GM23338 (cell line): ENCODE data around the gene P2RY12. TPM values are rescaled to one million over a fixed set of nuclear protein-coding genes. Genes with fewer than 3 reads are reported as not detected.
A peak's percentile ranks its signal among the peaks of the same experiment; 100 is the strongest.

Experiments
- ATAC-seq: fragments of 200-7000 bp; cut with Tn5 transposase; 3 replicates; pipeline ENCODE4 v1.9.1; 2020
- DNase-seq: peaks from one replicate; pipeline ENCODE4 v3.0.0-alpha.2; 2015; ENCODE audit warnings: low spot score
- H2AFZ ChIP-seq: fragments of 200-600 bp; sonication (generic); 2 replicates; pipeline ENCODE4 v1.8.0; 2016; ENCODE audit warnings: antibody characterized with exemption, mild to moderate bottlenecking, moderate library complexity
- H3F3A ChIP-seq: fragments of 200-600 bp; sonication (generic); replicated peaks from 2 replicates; pipeline ENCODE4 v1.8.0; 2017; ENCODE audit warnings: antibody characterized with exemption, mixed run types, low read depth
- H3K27ac ChIP-seq: fragments of 200-600 bp; sonication (generic); 2 replicates; pipeline ENCODE4 v1.6.1; 2016; ENCODE audit warnings: low read depth
- H3K27me3 ChIP-seq: fragments of 200-600 bp; sonication (generic); 2 replicates; pipeline ENCODE4 v1.8.0; 2016; ENCODE audit warnings: mild to moderate bottlenecking, mixed run types, moderate library complexity; ENCODE audit not compliant: insufficient read depth
- H3K36me3 ChIP-seq: fragments of 200-600 bp; sonication (generic); 2 replicates; pipeline ENCODE4 v1.8.0; 2016; ENCODE audit warnings: mild to moderate bottlenecking; ENCODE audit not compliant: insufficient read depth
- H3K4me1 ChIP-seq: fragments of 200-600 bp; sonication (generic); 2 replicates; pipeline ENCODE4 v1.8.0; 2016; ENCODE audit warnings: mild to moderate bottlenecking, moderate library complexity; ENCODE audit not compliant: insufficient read depth
- H3K4me2 ChIP-seq: fragments of 200-600 bp; sonication (generic); 2 replicates; pipeline ENCODE4 v1.7.1; 2017; ENCODE audit warnings: mixed run types
- H3K4me3 ChIP-seq: fragments of 200-600 bp; sonication (generic); 2 replicates; pipeline ENCODE4 v1.6.1; 2016; ENCODE audit warnings: mixed run types
- H3K79me2 ChIP-seq: fragments of 200-600 bp; sonication (generic); replicated peaks from 2 replicates; pipeline ENCODE4 v1.8.0; 2017; ENCODE audit warnings: mild to moderate bottlenecking; ENCODE audit not compliant: insufficient read depth
- H3K9me2 ChIP-seq: fragments of 200-600 bp; sonication (generic); 2 replicates; pipeline ENCODE4 v1.8.0; 2017; ENCODE audit not compliant: insufficient read depth
- H4K20me1 ChIP-seq: fragments of 200-600 bp; sonication (generic); replicated peaks from 2 replicates; pipeline ENCODE4 v1.8.0; 2017; ENCODE audit warnings: mild to moderate bottlenecking; ENCODE audit not compliant: insufficient read depth
- H3K27ac Mint-ChIP-seq: 2 replicates; pipeline ENCODE4 v1.8.0; 2020; ENCODE audit warnings: inconsistent platforms, mild to moderate bottlenecking, moderate library complexity, mixed read lengths
- H3K27me3 Mint-ChIP-seq: 3 replicates; pipeline ENCODE4 v1.8.0; 2022; ENCODE audit warnings: low read depth, mild to moderate bottlenecking, moderate library complexity, mixed read lengths, inconsistent platforms; ENCODE audit not compliant: insufficient read depth, poor library complexity
- H3K36me3 Mint-ChIP-seq: 3 replicates; pipeline ENCODE4 v1.8.0; 2021; ENCODE audit warnings: low read depth, mild to moderate bottlenecking, inconsistent platforms, moderate library complexity, mixed read lengths
- H3K4me1 Mint-ChIP-seq: 3 replicates; pipeline ENCODE4 v1.8.0; 2020; ENCODE audit warnings: mild to moderate bottlenecking, inconsistent platforms, mixed read lengths
- H3K4me3 Mint-ChIP-seq: 3 replicates; pipeline ENCODE4 v1.8.0; 2021; ENCODE audit warnings: moderate library complexity, mild to moderate bottlenecking, inconsistent platforms, mixed read lengths
- H3K9me3 Mint-ChIP-seq: 3 replicates; pipeline ENCODE4 v1.8.0; 2020; ENCODE audit warnings: moderate library complexity, mild to moderate bottlenecking, inconsistent platforms, mixed read lengths
- CREB1 ChIP-seq: fragments of 250-450 bp; sonication (Bioruptor Pico); IDR thresholded peaks from 2 replicates; pipeline ENCODE4 v1.5.0; 2020; ENCODE audit warnings: low read depth, mild to moderate bottlenecking, moderate library complexity
- EZH2 ChIP-seq: fragments of 200-600 bp; sonication (generic); IDR thresholded peaks from one replicate; pipeline ENCODE4 v1.8.0; 2017; ENCODE audit warnings: antibody characterized with exemption, mild to moderate bottlenecking, low read depth; ENCODE audit not compliant: unreplicated experiment
- EZH2phosphoT487 ChIP-seq: fragments of 200-600 bp; sonication (generic); IDR thresholded peaks from one replicate; pipeline ENCODE4 v1.8.1; 2018; ENCODE audit warnings: antibody characterized with exemption; ENCODE audit not compliant: unreplicated experiment
- JUNB ChIP-seq: IDR thresholded peaks from one replicate; pipeline ENCODE4 v1.6.1; 2016; ENCODE audit warnings: antibody characterized with exemption; ENCODE audit not compliant: unreplicated experiment
- NANOG ChIP-seq: IDR thresholded peaks from 2 replicates; pipeline ENCODE4 v1.6.1; 2016; ENCODE audit warnings: antibody characterized with exemption, borderline replicate concordance
- POLR2AphosphoS5 ChIP-seq: IDR thresholded peaks from 2 replicates; pipeline ENCODE4 v1.6.1; 2016; ENCODE audit warnings: antibody characterized with exemption, low read depth
- STAT1 ChIP-seq: IDR thresholded peaks from one replicate; pipeline ENCODE4 v1.6.1; 2016; ENCODE audit warnings: antibody characterized with exemption; ENCODE audit not compliant: unreplicated experiment
- ZNF114 ChIP-seq: fragments of 250-450 bp; sonication (Bioruptor Pico); IDR thresholded peaks from 2 replicates; pipeline ENCODE4 v1.5.0; 2020; ENCODE audit warnings: mild to moderate bottlenecking, moderate library complexity
- polyA plus RNA-seq: library from polyadenylated mRNA; unstranded; fragments of >200 nt; fragmentation: Nextera tagmentation; extraction: Ambion mirVana; gene quantifications from 2 replicates; pipeline ENCODE4 v1.2.1, GENCODE V29; 2016
- total RNA-seq: library from RNA; depleted of rRNA; stranded (reverse); fragments of >200 nt; shearing (Covaris generic); gene quantifications from 2 replicates; pipeline ENCODE4 v1.2.3, GENCODE V29; 2014
- TF ChIP-seq, protein P1 (sequence below): IDR thresholded peaks from one replicate; pipeline ENCODE4 v1.6.1; 2018; ENCODE audit warnings: antibody characterized with exemption; ENCODE audit not compliant: unreplicated experiment
- TF ChIP-seq, protein P2 (sequence below): IDR thresholded peaks from 2 replicates; pipeline ENCODE4 v1.6.1; 2016; ENCODE audit warnings: antibody characterized with exemption
- TF ChIP-seq, protein P3 (sequence below), 2 experiments: fragments of 200-600 bp in 1 of 2; sonication (generic) in 1 of 2; conservative IDR thresholded peaks; 2 replicates each; pipeline versions ENCODE4 v1.5.1 to v1.6.1; 2016 to 2017; ENCODE audit warnings: antibody characterized with exemption in 2 of 2, low read depth in 2 of 2, mild to moderate bottlenecking in 2 of 2, moderate library complexity in 1 of 2
- TF ChIP-seq, protein P4 (sequence below): fragments of 250-450 bp; sonication (Bioruptor Pico); IDR thresholded peaks from 2 replicates; pipeline ENCODE4 v1.5.0; 2020; ENCODE audit warnings: mild to moderate bottlenecking, moderate library complexity

The P2RY12 gene
- total and polyA plus RNA-seq, 2 experiments from 2014 or later: 1.1 TPM; not detected in 1

DNA sequence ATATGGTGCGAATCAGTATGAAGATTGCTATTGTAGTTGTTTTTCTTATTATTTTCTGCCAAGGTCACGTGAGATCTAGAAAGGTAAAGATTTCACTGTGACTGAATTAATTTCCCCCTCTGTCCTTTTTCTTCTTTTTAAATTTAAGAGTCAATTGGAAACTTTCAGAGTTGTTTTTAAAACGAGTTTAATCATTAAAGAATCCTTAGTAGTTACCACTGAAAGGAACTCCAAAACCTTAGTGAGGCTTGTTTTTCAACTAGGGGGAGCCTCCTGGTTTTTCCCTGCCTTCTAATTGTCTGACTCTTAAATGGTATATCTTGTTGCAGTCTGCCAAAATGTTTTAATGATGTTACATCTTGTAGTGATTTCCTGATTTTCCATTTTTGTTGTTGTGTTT lies 17.6 kb downstream of the P2RY12 start (continued):
- TF ChIP-seq, protein P1, sequence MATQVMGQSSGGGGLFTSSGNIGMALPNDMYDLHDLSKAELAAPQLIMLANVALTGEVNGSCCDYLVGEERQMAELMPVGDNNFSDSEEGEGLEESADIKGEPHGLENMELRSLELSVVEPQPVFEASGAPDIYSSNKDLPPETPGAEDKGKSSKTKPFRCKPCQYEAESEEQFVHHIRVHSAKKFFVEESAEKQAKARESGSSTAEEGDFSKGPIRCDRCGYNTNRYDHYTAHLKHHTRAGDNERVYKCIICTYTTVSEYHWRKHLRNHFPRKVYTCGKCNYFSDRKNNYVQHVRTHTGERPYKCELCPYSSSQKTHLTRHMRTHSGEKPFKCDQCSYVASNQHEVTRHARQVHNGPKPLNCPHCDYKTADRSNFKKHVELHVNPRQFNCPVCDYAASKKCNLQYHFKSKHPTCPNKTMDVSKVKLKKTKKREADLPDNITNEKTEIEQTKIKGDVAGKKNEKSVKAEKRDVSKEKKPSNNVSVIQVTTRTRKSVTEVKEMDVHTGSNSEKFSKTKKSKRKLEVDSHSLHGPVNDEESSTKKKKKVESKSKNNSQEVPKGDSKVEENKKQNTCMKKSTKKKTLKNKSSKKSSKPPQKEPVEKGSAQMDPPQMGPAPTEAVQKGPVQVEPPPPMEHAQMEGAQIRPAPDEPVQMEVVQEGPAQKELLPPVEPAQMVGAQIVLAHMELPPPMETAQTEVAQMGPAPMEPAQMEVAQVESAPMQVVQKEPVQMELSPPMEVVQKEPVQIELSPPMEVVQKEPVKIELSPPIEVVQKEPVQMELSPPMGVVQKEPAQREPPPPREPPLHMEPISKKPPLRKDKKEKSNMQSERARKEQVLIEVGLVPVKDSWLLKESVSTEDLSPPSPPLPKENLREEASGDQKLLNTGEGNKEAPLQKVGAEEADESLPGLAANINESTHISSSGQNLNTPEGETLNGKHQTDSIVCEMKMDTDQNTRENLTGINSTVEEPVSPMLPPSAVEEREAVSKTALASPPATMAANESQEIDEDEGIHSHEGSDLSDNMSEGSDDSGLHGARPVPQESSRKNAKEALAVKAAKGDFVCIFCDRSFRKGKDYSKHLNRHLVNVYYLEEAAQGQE: no peak
- TF ChIP-seq, protein P2, sequence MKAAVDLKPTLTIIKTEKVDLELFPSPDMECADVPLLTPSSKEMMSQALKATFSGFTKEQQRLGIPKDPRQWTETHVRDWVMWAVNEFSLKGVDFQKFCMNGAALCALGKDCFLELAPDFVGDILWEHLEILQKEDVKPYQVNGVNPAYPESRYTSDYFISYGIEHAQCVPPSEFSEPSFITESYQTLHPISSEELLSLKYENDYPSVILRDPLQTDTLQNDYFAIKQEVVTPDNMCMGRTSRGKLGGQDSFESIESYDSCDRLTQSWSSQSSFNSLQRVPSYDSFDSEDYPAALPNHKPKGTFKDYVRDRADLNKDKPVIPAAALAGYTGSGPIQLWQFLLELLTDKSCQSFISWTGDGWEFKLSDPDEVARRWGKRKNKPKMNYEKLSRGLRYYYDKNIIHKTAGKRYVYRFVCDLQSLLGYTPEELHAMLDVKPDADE: no peak
- TF ChIP-seq POLR2AphosphoS5: no peak

DNA sequence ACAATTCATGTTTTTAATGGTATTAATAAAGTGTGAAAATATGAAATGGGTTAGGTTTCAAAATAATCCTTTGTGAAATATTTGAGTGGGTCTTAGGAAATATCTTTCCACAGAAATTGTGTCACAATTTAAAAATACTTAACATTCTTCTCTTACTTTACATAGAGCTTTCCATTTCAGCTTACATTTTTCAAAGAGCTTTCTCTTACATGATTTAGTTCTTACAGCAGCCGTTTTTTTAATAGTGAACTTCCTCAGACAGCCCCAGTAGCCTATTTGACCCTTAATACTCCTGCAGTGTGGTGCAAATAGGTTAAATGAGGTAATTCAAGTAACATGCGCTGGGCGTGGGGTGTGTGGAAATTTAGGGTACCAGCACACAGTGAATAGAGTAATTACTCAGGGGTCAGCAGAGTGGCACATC lies 21.8 kb downstream of the P2RY12 start:
- peaks cover 4% of the 10 kb centered on the region; the same call in 1 of the 3 replicates for H3K36me3 Mint-ChIP-seq
- ATAC-seq (no peak), DNase-seq (no peak)
- peaks cover 18% of the 10 kb centered on the region for H3K4me1 ChIP-seq
- no peaks in the 10 kb centered on the region for H3K36me3 ChIP-seq
- H3K27ac ChIP-seq: no peak overlapping the region
- H3K9me3 Mint-ChIP-seq: no peaks in the 10 kb centered on the region
- H3K27ac Mint-ChIP-seq: 0 out of 2 replicates have a peak overlapping the region, but pooled peaks have one; percentile 19
- no peaks in the 10 kb centered on the region for H3K27me3 ChIP-seq
- no peaks in the 10 kb centered on the region for H3K79me2 ChIP-seq
- H3K4me3 Mint-ChIP-seq: no peak overlapping the region
- peaks cover 1% of the 10 kb centered on the region for H3K27me3 Mint-ChIP-seq
- H2AFZ ChIP-seq: no peak overlapping the region
- no peak overlapping the region for H3K4me2 ChIP-seq
- peaks cover 35% of the 10 kb centered on the region for H3K4me1 Mint-ChIP-seq
- H4K20me1 ChIP-seq: no peaks in the 10 kb centered on the region
- H3F3A ChIP-seq: no peaks in the 10 kb centered on the region
- no peak overlapping the region for H3K4me3 ChIP-seq
- H3K9me2 ChIP-seq: no peaks in the 10 kb centered on the region
- TF ChIP-seq, protein P2: no peak
- TF ChIP-seq, protein P3, sequence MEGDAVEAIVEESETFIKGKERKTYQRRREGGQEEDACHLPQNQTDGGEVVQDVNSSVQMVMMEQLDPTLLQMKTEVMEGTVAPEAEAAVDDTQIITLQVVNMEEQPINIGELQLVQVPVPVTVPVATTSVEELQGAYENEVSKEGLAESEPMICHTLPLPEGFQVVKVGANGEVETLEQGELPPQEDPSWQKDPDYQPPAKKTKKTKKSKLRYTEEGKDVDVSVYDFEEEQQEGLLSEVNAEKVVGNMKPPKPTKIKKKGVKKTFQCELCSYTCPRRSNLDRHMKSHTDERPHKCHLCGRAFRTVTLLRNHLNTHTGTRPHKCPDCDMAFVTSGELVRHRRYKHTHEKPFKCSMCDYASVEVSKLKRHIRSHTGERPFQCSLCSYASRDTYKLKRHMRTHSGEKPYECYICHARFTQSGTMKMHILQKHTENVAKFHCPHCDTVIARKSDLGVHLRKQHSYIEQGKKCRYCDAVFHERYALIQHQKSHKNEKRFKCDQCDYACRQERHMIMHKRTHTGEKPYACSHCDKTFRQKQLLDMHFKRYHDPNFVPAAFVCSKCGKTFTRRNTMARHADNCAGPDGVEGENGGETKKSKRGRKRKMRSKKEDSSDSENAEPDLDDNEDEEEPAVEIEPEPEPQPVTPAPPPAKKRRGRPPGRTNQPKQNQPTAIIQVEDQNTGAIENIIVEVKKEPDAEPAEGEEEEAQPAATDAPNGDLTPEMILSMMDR (conservative IDR thresholded peaks at IDR 0.05; ENCODE audit: low read depth in 2 of 2): no peak
- TF ChIP-seq, protein P4, sequence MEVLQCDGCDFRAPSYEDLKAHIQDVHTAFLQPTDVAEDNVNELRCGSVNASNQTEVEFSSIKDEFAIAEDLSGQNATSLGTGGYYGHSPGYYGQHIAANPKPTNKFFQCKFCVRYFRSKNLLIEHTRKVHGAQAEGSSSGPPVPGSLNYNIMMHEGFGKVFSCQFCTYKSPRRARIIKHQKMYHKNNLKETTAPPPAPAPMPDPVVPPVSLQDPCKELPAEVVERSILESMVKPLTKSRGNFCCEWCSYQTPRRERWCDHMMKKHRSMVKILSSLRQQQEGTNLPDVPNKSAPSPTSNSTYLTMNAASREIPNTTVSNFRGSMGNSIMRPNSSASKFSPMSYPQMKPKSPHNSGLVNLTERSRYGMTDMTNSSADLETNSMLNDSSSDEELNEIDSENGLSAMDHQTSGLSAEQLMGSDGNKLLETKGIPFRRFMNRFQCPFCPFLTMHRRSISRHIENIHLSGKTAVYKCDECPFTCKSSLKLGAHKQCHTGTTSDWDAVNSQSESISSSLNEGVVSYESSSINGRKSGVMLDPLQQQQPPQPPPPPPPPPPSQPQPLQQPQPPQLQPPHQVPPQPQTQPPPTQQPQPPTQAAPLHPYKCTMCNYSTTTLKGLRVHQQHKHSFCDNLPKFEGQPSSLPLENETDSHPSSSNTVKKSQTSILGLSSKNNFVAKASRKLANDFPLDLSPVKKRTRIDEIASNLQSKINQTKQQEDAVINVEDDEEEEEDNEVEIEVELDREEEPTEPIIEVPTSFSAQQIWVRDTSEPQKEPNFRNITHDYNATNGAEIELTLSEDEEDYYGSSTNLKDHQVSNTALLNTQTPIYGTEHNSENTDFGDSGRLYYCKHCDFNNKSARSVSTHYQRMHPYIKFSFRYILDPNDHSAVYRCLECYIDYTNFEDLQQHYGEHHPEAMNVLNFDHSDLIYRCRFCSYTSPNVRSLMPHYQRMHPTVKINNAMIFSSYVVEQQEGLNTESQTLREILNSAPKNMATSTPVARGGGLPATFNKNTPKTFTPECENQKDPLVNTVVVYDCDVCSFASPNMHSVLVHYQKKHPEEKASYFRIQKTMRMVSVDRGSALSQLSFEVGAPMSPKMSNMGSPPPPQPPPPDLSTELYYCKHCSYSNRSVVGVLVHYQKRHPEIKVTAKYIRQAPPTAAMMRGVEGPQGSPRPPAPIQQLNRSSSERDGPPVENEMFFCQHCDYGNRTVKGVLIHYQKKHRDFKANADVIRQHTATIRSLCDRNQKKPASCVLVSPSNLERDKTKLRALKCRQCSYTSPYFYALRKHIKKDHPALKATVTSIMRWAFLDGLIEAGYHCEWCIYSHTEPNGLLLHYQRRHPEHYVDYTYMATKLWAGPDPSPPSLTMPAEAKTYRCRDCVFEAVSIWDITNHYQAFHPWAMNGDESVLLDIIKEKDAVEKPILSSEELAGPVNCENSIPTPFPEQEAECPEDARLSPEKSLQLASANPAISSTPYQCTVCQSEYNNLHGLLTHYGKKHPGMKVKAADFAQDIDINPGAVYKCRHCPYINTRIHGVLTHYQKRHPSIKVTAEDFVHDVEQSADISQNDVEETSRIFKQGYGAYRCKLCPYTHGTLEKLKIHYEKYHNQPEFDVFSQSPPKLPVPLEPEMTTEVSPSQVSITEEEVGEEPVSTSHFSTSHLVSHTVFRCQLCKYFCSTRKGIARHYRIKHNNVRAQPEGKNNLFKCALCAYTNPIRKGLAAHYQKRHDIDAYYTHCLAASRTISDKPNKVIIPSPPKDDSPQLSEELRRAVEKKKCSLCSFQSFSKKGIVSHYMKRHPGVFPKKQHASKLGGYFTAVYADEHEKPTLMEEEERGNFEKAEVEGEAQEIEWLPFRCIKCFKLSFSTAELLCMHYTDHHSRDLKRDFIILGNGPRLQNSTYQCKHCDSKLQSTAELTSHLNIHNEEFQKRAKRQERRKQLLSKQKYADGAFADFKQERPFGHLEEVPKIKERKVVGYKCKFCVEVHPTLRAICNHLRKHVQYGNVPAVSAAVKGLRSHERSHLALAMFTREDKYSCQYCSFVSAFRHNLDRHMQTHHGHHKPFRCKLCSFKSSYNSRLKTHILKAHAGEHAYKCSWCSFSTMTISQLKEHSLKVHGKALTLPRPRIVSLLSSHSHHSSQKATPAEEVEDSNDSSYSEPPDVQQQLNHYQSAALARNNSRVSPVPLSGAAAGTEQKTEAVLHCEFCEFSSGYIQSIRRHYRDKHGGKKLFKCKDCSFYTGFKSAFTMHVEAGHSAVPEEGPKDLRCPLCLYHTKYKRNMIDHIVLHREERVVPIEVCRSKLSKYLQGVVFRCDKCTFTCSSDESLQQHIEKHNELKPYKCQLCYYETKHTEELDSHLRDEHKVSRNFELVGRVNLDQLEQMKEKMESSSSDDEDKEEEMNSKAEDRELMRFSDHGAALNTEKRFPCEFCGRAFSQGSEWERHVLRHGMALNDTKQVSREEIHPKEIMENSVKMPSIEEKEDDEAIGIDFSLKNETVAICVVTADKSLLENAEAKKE (CRISPR knock-in tag): no peak
- TF ChIP-seq ZNF114 (no peak), EZH2 (no peak), STAT1 (no peak), EZH2phosphoT487 (no peak), NANOG (no peak), JUNB (no peak), POLR2AphosphoS5 (no peak), CREB1 (CRISPR knock-in tag) (no peak)
